NCI-H146 (cell line): ENCODE data around the gene ABCC1.
"Not testable (repeated sequence)": the region's sequence is repeated elsewhere in the genome, so short reads cannot be mapped to it uniquely, and the experiment has no call there.

Experiments
- DNase-seq: peaks from one replicate; lab custom pipeline; 2025; lab: John Stamatoyannopoulos, UW

The ABCC1 gene

GRCh38 chr16:16189842-16190241, 240.4 kb downstream of the ABCC1 start:
- no peak for DNase-seq

GRCh38 chr16:16190546-16190945, 241.1 kb downstream of the ABCC1 start:
- DNase-seq, result no peak

DNA sequence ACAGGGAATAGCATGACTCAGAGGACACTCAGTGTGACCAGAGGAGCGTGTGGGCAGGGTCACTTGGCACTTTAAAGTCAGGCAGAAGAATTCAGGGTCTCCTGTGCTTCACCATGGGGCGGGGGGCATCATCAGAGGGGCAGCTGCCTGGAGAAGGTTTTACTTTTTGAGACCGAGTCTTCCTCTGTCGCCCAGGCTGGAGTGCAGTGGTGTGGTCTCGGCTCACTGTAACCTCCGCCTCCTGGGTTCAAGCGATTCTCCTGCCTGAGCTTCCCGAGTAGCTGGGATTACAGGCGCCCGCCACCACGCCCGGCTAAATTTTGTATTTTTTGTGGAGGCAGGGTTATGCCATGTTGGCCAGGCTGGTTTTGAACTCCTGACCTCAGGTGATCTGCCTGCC, 241.6 kb downstream of the ABCC1 start:
- not testable (repeated sequence) for DNase-seq

DNA sequence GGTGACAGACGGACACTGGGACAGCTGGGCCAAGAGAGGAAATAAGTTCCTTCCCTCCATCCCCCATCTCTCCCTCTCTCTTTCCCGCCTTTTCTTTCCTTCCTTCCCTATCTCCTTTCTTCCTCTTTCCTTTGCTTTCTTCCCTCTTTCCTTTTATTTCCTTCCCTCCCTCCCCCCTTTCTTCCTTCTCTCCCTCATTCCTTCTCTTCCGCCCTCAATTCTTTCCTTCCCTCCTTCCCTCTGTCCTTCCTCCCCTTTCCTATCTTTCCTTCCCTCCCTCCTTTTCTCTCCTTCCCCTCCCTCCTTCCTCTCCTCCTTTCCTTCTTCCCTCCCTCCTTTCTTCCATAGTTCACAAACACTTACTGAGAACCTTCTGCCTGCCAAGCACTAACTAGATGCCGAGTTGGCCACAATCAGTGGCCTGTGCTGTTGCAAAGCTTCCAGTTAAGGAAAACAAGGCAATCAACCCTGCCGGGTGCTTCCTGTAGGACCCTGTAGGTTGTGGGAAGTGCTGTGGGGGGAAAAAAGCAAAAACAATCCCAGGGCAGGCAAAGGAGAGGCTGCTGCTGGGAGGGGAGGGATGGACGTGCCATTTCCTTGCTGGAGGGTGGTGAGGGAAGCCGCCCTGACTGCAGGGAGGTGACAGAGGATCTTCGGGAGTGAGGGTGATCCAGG, 242.2 kb downstream of the ABCC1 start:
- DNase-seq, result no peak
